ENCODE measurements around the gene PRDM16.

PRDM16 gene

DNA sequence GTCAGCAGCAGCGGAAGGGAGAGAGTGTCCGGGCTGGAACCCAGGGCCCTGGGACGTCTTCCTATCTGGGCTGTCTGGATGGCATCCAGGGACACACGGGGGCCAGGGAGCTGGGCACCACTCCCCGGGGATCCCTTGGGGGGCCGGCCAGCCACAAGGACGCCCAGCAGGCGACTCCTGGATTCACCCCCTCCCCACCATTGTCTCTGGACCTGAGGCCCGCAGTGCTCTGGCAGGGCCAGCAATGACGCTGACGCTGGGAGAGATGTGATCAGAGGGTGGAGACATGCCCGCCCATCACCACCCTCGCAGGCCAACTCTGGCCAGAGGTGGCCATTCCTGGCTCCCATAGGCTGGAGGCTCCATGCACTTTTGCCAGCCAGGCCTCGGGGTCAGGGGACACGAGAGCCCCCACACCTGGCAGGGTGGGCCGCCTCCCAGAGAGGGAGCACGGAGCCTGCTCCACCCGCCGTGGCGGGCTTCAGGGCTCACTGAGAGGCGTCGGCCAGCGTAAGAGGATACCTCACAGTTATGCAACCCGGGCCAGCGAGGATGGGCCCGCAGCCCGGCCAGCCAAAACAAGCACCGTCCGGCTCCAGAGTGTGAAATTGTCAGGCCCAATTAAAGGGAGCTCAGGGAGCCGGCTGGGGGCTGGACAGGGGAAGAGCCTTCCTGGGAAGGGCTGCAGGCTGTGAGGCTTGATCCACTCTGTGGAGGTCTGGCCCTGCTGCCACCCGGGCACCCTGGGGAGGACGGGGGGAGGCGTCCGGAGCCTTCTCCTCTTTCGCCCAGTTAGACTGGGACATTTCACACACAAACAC, 37.4 kb upstream of the PRDM16 start:
- DNase-seq: no peak
- in situ Hi-C loops (cut with HindIII; ENCODE audit: low pct_ligation_motif_present, low pct_unique_long_range_greater_than_20kb, low sequenced_read_pairs): no loop called here

DNA sequence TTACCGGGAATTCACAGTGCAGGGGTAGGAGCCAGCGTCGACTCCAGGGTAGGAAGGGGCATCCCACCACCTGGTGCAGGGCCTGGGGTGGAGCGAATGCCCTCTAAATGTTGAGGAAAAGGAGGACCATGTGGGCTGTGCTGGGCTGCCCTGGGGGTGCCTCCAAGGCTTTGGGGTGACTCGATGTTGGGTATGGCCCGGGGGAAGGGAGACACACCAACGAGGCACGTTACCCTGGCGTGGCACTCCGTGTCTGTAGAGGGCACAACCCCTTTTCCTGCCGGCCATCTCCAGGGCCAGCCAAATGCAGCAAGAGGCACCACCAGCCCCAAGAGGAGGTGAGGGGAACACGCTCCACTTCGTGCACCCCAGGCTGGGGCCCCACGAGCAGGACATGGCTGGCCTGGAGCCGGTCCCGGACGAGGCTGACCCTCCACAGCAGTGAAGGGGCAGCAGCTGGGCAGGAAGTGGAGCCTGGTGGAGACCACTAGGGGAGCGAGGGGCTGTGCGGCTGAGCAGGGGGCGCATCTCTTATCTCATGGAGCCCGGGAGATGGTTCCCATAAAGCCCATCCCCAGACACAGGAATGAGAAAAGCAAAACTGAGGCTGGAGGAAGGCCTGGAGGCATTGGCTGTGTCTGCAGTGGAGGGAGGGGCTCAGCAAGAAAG, 36.5 kb upstream of the PRDM16 start:
- no peak for DNase-seq
- in situ Hi-C loops (cut with HindIII; ENCODE audit: low pct_ligation_motif_present, low pct_unique_long_range_greater_than_20kb, low sequenced_read_pairs): no loop called here

DNA sequence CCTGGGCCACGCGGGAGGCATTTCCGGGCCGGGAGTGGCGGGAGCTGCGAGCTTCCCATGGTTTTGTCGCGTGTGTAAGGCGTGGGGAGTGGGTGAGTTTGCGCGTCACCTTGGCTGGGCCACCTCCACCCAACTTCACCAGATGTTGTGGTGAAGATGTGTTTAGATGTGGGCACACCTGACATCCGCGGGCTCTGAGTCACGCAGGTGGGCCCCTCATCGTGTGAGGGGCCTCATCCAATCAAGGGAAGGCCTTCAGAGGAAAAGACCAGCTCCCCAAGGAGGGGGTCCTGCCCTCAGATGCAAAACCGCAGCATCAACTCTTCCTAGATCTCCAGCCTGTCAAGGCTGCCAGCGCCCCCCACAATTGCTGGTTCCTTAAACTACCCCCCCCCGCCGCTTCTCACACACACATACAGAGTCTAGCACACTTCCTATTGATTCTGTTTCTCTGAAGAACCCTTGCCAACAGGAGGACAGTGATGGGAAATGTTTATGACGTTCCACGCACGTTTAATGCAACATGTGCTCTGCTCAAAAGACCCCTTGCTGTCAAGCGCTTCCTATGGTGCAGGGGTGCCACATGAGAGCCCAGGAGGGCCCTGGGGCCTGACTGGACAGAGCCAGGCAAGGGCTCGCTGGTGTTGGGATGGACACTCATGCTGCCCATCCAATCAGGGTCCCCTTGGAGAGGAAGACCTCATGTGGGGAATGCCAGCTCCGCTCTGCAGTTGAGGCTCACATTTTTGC, 35.8 kb upstream of the PRDM16 start:
- DNase-seq: no peak
- in situ Hi-C loops (cut with HindIII; ENCODE audit: low pct_ligation_motif_present, low pct_unique_long_range_greater_than_20kb, low sequenced_read_pairs): no loop called here

DNA sequence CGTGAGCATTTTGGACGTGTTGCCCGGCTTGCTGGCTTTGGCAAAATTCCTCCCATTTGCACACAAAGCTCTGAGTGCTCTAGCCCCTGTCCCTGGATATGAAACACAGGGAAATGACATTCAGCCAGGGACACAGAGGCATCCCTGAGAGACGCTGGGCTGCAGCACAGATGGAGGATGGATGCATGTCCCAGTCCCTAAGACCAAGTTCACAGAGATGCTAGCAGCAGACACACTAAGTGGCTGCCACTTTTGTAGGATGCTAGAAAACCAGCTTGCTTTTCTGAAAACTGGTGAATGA, 35.3 kb upstream of the PRDM16 start:
- in situ Hi-C loops (cut with HindIII; ENCODE audit: low pct_ligation_motif_present, low pct_unique_long_range_greater_than_20kb, low sequenced_read_pairs): no loop called here
- DNase-seq: no peak

DNA sequence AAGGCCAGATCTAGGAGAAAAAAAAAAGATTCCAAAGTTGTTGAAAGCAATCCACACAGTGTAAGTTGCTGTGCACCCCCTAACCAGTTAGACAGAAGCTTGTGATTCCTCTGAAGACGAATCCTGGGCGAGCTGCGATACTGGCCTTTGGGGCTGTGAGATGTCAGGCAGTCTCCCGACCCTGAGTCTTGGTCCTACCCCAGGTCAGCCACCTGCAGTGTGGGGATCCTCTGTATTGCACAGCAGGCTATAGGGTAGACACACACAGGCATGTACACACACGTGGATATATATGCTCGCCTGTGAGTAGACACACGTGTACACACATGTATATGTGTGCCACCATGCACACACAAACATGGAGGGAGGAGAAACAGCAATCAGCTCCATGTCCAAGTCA, 34.8 kb upstream of the PRDM16 start:
- no peak for DNase-seq
- in situ Hi-C loops (cut with HindIII; ENCODE audit: low pct_ligation_motif_present, low pct_unique_long_range_greater_than_20kb, low sequenced_read_pairs): no loop called here

DNA sequence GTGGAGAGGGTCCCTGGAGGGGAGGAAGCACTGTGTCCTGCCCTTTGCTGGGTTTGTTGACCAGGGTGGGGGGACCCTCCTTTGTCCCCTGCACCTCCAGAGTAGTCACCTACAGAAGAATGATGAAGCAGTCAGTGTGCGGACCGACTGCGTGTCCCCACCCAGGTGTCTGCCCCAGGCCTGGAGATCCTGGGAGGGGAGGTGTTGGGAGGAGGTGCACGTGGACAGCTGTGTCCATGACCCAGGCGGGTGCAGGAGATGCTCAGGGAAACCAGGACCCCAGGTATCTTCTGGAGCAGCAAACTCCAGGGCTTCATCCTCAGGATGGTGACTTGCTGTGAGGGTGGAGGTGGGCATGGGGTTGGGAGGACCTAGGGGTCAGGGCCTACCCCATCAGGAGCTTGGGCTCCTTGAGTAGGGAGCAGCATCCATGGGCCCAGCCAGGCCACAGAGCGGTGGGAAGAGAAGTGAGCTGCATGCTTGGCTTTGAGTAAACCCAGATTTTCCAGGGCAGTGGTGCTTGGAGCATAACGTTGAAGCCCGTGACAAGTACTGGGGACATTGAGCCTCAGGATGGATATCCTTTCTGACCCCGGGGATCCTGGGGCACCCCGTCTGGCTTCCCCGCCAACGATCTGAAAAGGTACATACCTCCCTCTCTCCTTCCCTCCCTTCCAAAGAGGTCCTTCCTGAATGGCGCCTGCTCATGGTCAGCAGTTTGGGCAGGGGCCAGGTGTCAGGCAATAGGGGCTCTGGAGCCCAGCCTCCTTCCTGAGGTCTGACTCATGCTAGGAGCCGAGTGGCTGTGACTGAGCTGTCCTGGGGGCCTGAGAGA, 34.1 kb upstream of the PRDM16 start:
- no peak for DNase-seq
- in situ Hi-C loops (cut with HindIII; ENCODE audit: low pct_ligation_motif_present, low pct_unique_long_range_greater_than_20kb, low sequenced_read_pairs): no loop called here

DNA sequence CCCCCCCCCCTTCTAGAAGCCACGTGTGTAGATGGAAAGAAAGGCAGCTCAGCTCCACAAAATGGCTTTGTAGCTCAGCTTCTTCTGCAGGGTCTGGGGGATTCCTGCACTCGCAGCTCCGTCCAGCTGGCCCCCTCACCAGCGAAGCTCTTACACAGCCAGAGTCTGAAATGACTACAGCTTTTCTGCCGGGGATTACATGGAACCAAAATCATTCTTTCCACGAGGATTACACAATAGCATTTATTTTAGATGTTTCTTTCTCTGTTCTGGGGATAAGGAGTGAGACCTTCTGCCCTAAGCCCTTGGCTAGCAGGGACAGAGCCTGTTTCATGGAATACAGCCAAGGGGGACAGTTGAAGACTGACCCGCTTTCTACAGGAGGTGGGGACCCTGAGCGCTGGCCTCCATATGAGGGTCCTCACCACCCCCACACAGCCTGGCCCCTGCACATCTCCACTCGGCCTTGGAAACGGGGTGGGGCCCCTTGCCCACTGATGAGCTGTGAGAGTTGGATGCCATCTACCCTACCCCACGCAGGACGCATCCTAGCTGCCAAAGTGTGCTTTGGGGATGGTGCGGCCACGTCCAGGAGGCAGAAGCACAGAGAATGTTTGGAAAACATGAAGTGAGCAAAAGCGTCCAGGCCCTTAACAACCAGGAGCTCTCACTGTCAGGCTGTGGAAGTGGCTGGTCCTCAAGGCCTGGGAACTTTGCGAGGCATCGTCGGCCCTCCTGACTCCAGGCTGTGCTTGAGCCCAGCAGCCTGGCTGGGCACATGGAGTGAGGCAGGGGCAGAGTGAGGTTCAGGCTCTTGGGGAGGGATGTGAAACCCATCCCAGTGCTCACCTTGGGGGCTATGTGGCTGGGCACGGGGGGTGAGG, 33.2 kb upstream of the PRDM16 start:
- DNase-seq: no peak
- in situ Hi-C loops (cut with HindIII; ENCODE audit: low pct_ligation_motif_present, low pct_unique_long_range_greater_than_20kb, low sequenced_read_pairs): no loop called here

DNA sequence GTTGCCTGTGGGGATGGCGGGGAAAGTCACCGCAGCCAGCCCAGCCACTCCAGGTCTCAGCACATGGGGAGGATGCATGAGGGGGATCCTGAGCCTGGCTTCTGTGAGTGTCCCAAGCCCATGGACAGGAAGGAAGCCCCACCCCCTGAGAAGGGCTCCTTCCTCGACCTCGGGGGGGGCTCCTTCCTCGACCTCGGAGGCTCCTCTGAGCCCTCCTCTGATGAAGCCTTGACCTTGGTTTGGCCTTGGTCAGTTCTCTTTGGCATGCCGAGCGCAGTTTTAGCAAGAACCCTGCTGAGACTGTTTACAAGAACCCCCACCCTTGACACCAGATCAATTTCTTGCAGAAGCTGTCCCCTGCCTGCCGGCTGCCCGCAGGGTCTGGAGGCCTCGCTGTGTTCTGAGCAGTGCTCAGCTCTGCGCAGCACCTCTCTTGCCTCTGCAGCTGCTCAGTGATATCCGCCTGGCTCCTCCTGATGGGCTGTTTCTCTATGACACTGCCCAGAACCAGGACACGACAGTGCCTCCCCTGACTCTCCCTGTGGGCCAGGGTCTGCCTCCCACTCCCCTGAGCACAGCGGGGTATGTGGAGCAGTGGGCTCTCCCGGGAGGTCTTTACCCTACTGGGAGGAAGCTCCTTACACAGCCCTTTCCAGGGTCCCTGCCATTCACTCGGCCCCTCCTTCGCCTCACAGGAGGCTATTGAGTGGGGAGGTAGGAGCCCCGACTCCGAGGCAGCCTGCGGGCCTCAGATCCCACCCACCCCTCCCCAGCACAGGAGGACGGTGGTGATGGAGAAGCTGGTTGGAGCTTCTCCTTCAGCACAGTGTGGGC, 32.3 kb upstream of the PRDM16 start:
- no peak for DNase-seq
- in situ Hi-C loops (cut with HindIII; ENCODE audit: low pct_ligation_motif_present, low pct_unique_long_range_greater_than_20kb, low sequenced_read_pairs): no loop called here

DNA sequence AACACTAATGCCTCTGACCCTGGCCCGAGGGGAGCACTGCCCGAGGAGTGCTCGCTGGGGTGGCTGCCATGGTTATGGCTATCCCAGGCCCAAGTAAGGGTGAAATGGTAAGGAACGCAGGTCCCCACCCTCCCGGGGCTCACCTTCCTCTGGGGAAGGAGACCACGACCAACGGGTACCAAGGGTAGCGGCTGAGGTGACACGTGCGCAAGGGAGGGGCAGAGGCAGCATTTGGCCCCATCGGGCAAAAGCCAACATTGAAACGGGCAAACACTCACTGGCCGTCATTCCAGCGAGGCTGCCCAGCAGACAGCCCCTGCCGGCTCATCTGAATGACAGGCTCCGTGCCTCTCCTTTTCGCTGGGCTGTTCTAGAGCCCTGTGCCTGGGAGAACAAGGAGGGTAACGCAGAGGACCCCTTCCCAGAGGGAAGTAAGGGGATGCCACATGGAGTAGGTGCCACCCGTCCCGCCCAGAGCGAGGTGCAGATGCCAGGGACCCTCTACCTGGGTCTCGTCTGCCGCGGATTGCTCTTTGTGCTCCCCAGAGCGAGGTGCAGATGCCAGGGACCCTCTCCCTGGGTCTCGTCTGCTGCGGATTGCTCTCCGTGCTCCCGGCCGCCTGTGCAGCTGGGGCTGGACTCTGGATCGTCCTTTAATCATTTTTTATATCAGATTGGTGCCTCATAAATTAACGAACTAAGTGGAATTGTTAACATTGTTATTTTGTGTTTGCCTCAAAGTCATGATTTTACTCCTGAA, 31.5 kb upstream of the PRDM16 start:
- in situ Hi-C loops (cut with HindIII; ENCODE audit: low pct_ligation_motif_present, low pct_unique_long_range_greater_than_20kb, low sequenced_read_pairs): no loop called here
- DNase-seq: no peak

DNA sequence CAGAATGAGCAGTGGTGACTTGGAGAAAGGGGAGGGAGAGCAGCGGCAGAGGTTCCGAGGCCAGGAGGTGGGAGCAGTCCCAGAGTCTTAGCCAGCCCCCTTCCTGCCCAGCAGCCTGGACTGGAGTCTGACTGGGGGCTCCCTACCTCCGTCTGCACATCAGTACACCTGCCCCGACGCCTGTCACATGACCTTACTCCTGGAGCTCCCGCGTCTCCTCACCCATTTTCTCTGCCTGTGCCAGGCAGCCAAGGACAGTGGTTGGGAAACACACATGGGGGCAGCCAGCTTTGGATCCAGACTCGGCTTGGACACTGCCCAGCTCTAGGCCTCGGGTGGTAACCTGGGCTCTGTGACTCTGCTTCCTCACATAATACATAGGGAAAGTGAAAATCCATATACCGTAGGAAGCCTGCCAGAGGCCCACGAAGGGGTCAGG, 30.9 kb upstream of the PRDM16 start:
- in situ Hi-C loops (cut with HindIII; ENCODE audit: low pct_ligation_motif_present, low pct_unique_long_range_greater_than_20kb, low sequenced_read_pairs): no loop called here

DNA sequence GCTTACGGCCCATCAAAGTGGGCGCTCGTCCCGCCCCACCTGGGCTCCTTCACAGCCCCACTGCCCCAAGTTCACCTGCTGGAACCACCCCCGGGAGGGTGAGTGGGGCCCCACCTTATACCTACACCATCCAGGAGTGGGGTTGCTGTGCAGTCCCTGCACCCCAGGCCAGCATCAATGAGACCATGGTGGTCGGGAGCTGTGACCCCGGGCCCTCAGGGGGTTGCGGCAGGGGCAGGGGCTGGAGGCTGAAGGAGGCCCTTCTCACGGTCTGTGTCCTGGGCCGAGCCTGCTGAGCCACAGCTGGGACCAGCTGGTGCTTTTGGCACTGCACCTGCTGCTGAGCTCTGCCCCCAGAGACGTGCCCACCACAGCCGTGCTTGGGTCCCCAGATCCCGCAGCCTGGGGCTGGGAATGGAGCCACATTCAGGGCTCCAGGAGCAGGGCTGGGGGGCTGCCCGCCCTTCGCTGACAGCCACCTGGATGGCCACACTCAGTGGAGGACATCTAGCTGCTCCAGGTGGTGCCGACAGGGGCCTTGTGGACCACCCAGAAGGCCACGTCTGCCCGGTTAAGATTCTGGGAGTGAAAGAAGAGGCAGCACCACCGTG, 30.3 kb upstream of the PRDM16 start:
- in situ Hi-C loops (cut with HindIII; ENCODE audit: low pct_ligation_motif_present, low pct_unique_long_range_greater_than_20kb, low sequenced_read_pairs): no loop called here
- no peak for DNase-seq

More for the DNA sequence above, 30.9 kb upstream of the PRDM16 start:
- no peak for DNase-seq

DNA sequence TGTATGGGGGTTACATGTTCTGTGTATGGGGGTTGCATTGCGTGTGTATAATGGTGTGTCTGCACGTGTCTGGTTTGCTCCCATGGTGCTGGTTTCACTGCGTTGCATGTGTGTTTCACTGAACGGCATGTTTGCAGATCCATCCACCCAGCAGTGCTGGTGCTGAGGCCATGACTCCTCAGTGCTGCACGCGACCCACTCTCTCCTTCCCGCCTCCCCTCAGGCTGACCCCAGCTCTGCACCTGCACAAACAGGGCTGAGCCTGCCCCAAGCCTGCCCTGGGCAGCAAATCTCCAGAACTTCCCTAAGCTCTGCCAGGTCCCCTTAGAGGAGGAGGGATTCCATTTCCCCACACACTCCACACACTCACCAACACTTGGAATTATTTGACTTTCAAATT, 29.0 kb upstream of the PRDM16 start:
- in situ Hi-C loops (cut with HindIII; ENCODE audit: low pct_ligation_motif_present, low pct_unique_long_range_greater_than_20kb, low sequenced_read_pairs): no loop called here
- DNase-seq: no peak

DNA sequence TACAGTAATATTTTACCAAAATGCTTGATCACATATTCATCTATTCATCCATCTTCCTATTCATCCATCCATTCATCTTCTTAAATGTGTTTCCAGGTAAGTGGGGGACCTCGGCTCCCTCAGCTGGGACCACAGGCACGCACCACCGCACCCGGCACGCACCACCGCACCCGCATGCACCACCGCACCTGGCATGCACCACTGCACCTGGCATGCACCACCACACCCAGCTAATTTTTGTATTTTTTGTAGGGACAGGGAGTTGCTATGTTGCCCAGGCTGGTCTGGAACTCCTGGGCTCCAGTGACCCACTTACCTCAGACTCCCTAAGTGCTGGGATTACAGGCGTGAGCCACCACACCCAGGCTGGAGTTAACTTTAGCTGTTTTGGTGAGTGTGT, 26.5 kb upstream of the PRDM16 start:
- in situ Hi-C loops (cut with HindIII; ENCODE audit: low pct_ligation_motif_present, low pct_unique_long_range_greater_than_20kb, low sequenced_read_pairs): no loop called here

DNA sequence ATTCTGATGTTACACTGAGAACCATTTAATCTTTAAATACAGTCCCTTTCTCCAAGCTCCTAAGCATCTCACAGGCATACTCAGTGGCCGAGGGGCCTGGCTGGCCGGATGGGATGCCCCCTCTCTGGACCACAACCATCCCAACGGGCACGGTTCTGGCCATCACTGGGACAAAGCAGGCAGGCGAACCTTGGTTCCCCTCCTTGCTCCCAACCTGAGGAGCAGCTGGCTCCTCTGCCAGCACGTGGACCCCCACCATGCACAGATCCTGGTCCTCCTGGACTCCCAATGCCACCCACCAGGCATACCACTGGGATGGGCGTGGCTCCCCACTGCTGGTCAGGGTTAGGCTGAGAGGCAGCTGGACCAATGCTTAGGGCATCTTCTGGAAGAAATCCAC, 19.8 kb upstream of the PRDM16 start:
- in situ Hi-C loops (cut with HindIII; ENCODE audit: low pct_ligation_motif_present, low pct_unique_long_range_greater_than_20kb, low sequenced_read_pairs): no loop called here
- DNase-seq: no peak

More for the DNA sequence above, 26.5 kb upstream of the PRDM16 start:
- no peak for DNase-seq

DNA sequence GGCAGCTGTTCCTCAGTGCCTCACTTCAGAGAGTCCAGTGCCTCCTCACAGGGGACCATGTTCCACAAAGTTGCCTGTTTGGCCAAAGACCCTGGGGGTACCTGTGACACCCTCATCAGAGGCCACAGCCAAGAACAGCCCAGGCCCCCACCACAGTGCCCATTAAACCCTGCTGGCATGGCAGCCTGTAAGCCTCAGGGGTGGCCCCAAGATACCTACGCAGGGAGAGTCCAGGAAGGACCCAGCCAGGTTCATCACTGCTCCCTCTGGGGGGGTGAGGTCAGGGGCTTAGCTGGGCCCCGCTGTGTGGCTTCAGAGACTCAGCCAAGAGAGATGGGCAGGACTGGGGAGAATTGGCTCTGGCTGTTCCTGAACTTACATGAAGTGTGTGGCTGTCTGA, 19.1 kb upstream of the PRDM16 start:
- in situ Hi-C loops (cut with HindIII; ENCODE audit: low pct_ligation_motif_present, low pct_unique_long_range_greater_than_20kb, low sequenced_read_pairs): no loop called here
- no peak for DNase-seq

DNA sequence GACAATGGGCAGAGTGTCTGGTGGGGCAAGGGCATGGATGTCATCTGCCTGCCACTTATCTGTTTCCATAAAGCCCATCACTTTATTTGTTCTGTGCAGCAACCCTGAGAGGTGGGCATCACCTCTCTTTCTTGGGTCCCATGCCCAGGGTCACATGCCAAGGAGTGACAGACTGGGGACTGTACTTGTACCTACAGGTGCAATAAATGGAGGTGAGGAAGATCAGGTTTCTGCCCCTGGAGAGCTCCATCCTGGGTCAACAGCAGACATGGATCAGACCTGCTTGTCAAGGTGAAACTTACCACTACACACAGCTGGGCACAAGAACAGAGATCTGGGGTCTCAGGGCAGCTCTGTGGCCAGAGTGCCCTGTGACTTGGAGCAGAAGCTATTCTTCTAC, 18.4 kb upstream of the PRDM16 start:
- no peak for DNase-seq
- in situ Hi-C loops (cut with HindIII; ENCODE audit: low pct_ligation_motif_present, low pct_unique_long_range_greater_than_20kb, low sequenced_read_pairs): no loop called here

Measured in ACHN (cell line).